Activated CD4-positive, alpha-beta memory T cell treated with anti-CD3 and anti-CD28 coated beads for 36 hours (primary cell): ENCODE results near the gene EVC. TPM values are rescaled to one million over a fixed set of nuclear protein-coding genes. Genes with fewer than 3 reads are reported as not detected.

Experiments used
- CTCF ChIA-PET: fragments of 350-600 bp; sonication (Branson Sonifier 250); formaldehyde crosslinking; loops from one replicate; lab custom pipeline; 2021; ENCODE audit warnings: antibody characterized with exemption, inconsistent platforms; lab: Charles Lee
- POLR2A ChIA-PET: fragments of 350-600 bp; sonication (Branson Sonifier 250); formaldehyde crosslinking; loops from one replicate; lab custom pipeline; 2021; ENCODE audit warnings: antibody characterized with exemption; lab: Charles Lee
- DNase-seq: peaks from one replicate; pipeline ENCODE4 v3.0.0-alpha.2; 2020
- H3K27ac Mint-ChIP-seq: one replicate; pipeline ENCODE4 v1.8.0; 2021; ENCODE audit warnings: mixed read lengths
- H3K27me3 Mint-ChIP-seq: one replicate; pipeline ENCODE4 v1.8.0; 2021; ENCODE audit warnings: mixed read lengths
- H3K36me3 Mint-ChIP-seq: one replicate; pipeline ENCODE4 v1.8.0; 2021; ENCODE audit warnings: mixed read lengths
- H3K4me1 Mint-ChIP-seq: one replicate; pipeline ENCODE4 v1.8.0; 2021; ENCODE audit warnings: low read depth, mixed read lengths
- H3K4me3 Mint-ChIP-seq: one replicate; pipeline ENCODE4 v1.8.0; 2021; ENCODE audit warnings: mild to moderate bottlenecking, mixed read lengths
- H3K9me3 Mint-ChIP-seq: one replicate; pipeline ENCODE4 v1.8.0; 2021; ENCODE audit warnings: mixed read lengths
- intact Hi-C: fragments of 100-400 bp; cut with micrococcal nuclease; formaldehyde crosslinking; loops from one replicate; pipeline ENCODE4 v1.15.1; 2023
- total RNA-seq, 2 experiments: library from RNA; stranded (reverse); gene quantifications; one replicate each; pipeline ENCODE4 v1.2.3, GENCODE V29; 2021

The EVC gene
- total RNA-seq, 2 experiments from 2014 or later, result 1.7 to 3.1 TPM

- intact Hi-C loops, result no loop called here
- Mint-ChIP-seq H3K4me1 (no peaks in the 10 kb centered on the region), H3K36me3 (no peaks in the 10 kb centered on the region), H3K4me3 (no peak overlapping the region), H3K9me3 (no peaks in the 10 kb centered on the region), H3K27ac (no peak overlapping the region), H3K27me3 (no peaks in the 10 kb centered on the region)
- DNase-seq, result no peak
- POLR2A ChIA-PET, result no interaction called here
- CTCF ChIA-PET, result no interaction called here
These were observed 35.2 kb downstream of the EVC start for GRCh38 chr4:5746250-5746649.

GRCh38 chr4:5746829-5747737, 36.1 kb downstream of the EVC start:
- POLR2A ChIA-PET, result no interaction called here
- H3K4me1 Mint-ChIP-seq, result no peaks in the 10 kb centered on the region
- H3K9me3 Mint-ChIP-seq, result no peaks in the 10 kb centered on the region
- no peaks in the 10 kb centered on the region for H3K36me3 Mint-ChIP-seq
- no peaks in the 10 kb centered on the region for H3K27me3 Mint-ChIP-seq
- CTCF ChIA-PET, result no interaction called here
- no peak overlapping the region for H3K4me3 Mint-ChIP-seq
- intact Hi-C loops, result no loop called here
- H3K27ac Mint-ChIP-seq, result no peak overlapping the region
- DNase-seq, result no peak

GRCh38 chr4:5747738-5748375, 36.9 kb downstream of the EVC start:
- H3K27ac Mint-ChIP-seq, result no peak overlapping the region
- H3K4me1 Mint-ChIP-seq, result no peaks in the 10 kb centered on the region

GRCh38 chr4:5749568-5749967, 38.6 kb downstream of the EVC start:
- POLR2A ChIA-PET, result interaction anchor here (0.6 kb wide), 2 partner anchors 37 to 492 kb away, joined by 3 to 4 read pairs; no protein-coding TSS in a partner anchor
- no peak for DNase-seq
- Mint-ChIP-seq H3K4me1 (no peaks in the 10 kb centered on the region), H3K27ac (no peak overlapping the region), H3K4me3 (no peak overlapping the region), H3K27me3 (no peaks in the 10 kb centered on the region), H3K9me3 (no peaks in the 10 kb centered on the region), H3K36me3 (no peaks in the 10 kb centered on the region)
- CTCF ChIA-PET, result interaction anchor here (0.7 to 0.8 kb wide), 2 partner anchors 63 to 537 kb away, joined by 3 read pairs; no protein-coding TSS in a partner anchor
- intact Hi-C loops, result no loop called here

More at GRCh38 chr4:5747738-5748375, 36.9 kb downstream of the EVC start:
- no peak for DNase-seq
- POLR2A ChIA-PET, result no interaction called here
- Mint-ChIP-seq H3K27me3 (no peaks in the 10 kb centered on the region), H3K36me3 (no peaks in the 10 kb centered on the region), H3K9me3 (no peaks in the 10 kb centered on the region), H3K4me3 (no peak overlapping the region)
- CTCF ChIA-PET, result no interaction called here
- intact Hi-C loops, result no loop called here

GRCh38 chr4:5750052-5750945, 39.3 kb downstream of the EVC start:
- no peaks in the 10 kb centered on the region for H3K27me3 Mint-ChIP-seq
- ChIA-PET POLR2A (no interaction called here), CTCF (interaction anchor here (0.7 kb wide), 1 partner anchor 538 kb away, joined by 3 read pairs; no protein-coding TSS in a partner anchor)
- DNase-seq, result no peak
- H3K27ac Mint-ChIP-seq, result no peak overlapping the region
- no peaks in the 10 kb centered on the region for H3K4me1 Mint-ChIP-seq
- H3K9me3 Mint-ChIP-seq, result no peaks in the 10 kb centered on the region
- intact Hi-C loops, result no loop called here
- H3K4me3 Mint-ChIP-seq, result no peak overlapping the region
- no peaks in the 10 kb centered on the region for H3K36me3 Mint-ChIP-seq

- intact Hi-C loops, result no loop called here
- Mint-ChIP-seq H3K9me3 (no peaks in the 10 kb centered on the region), H3K4me1 (no peaks in the 10 kb centered on the region), H3K27ac (no peak overlapping the region), H3K27me3 (no peaks in the 10 kb centered on the region), H3K4me3 (no peak overlapping the region), H3K36me3 (no peaks in the 10 kb centered on the region)
- ChIA-PET POLR2A (no interaction called here), CTCF (no interaction called here)
- no peak for DNase-seq
These were observed 40.1 kb downstream of the EVC start for GRCh38 chr4:5750946-5751665.

- no peaks in the 10 kb centered on the region for H3K9me3 Mint-ChIP-seq
- H3K27me3 Mint-ChIP-seq, result no peaks in the 10 kb centered on the region
- intact Hi-C loops, result no loop called here
- H3K27ac Mint-ChIP-seq, result no peak overlapping the region
- POLR2A ChIA-PET, result no interaction called here
- H3K36me3 Mint-ChIP-seq, result no peaks in the 10 kb centered on the region
- H3K4me3 Mint-ChIP-seq, result no peak overlapping the region
- H3K4me1 Mint-ChIP-seq, result no peaks in the 10 kb centered on the region
- DNase-seq, result no peak
- CTCF ChIA-PET, result no interaction called here
These were observed 40.8 kb downstream of the EVC start for GRCh38 chr4:5751666-5752375.

GRCh38 chr4:5752376-5753184, 41.6 kb downstream of the EVC start:
- Mint-ChIP-seq H3K4me3 (no peak overlapping the region), H3K4me1 (no peaks in the 10 kb centered on the region), H3K27me3 (no peaks in the 10 kb centered on the region), H3K36me3 (no peaks in the 10 kb centered on the region), H3K27ac (no peak overlapping the region), H3K9me3 (no peaks in the 10 kb centered on the region)
- POLR2A ChIA-PET, result no interaction called here
- intact Hi-C loops, result no loop called here
- CTCF ChIA-PET, result no interaction called here
- no peak for DNase-seq

GRCh38 chr4:5753366-5753765, 42.4 kb downstream of the EVC start:
- Mint-ChIP-seq H3K4me3 (no peak overlapping the region), H3K27me3 (no peaks in the 10 kb centered on the region), H3K36me3 (no peaks in the 10 kb centered on the region), H3K27ac (no peak overlapping the region), H3K4me1 (peaks cover 7% of the 10 kb centered on the region), H3K9me3 (no peaks in the 10 kb centered on the region)
- intact Hi-C loops, result no loop called here
- DNase-seq, result no peak
- ChIA-PET CTCF (no interaction called here), POLR2A (no interaction called here)

- ChIA-PET POLR2A (no interaction called here), CTCF (interaction anchor here (0.5 kb wide), 1 partner anchor 1134 kb away, joined by 3 read pairs; no protein-coding TSS in a partner anchor)
- intact Hi-C loops, result no loop called here
- Mint-ChIP-seq H3K27me3 (no peaks in the 10 kb centered on the region), H3K4me3 (no peak overlapping the region), H3K9me3 (no peaks in the 10 kb centered on the region), H3K27ac (no peak overlapping the region), H3K4me1 (peaks cover 13% of the 10 kb centered on the region), H3K36me3 (no peaks in the 10 kb centered on the region)
- no peak for DNase-seq
These were observed 42.9 kb downstream of the EVC start for GRCh38 chr4:5753766-5754528.
